ENCODE measurements around the gene RNF25. TPM values are rescaled to one million over a fixed set of nuclear protein-coding genes. Genes with fewer than 3 reads are reported as not detected.

RNF25 gene
- total RNA-seq, 4 donors from 2014 or later: 19.0 to 42.6 (median 23.2) TPM

DNA sequence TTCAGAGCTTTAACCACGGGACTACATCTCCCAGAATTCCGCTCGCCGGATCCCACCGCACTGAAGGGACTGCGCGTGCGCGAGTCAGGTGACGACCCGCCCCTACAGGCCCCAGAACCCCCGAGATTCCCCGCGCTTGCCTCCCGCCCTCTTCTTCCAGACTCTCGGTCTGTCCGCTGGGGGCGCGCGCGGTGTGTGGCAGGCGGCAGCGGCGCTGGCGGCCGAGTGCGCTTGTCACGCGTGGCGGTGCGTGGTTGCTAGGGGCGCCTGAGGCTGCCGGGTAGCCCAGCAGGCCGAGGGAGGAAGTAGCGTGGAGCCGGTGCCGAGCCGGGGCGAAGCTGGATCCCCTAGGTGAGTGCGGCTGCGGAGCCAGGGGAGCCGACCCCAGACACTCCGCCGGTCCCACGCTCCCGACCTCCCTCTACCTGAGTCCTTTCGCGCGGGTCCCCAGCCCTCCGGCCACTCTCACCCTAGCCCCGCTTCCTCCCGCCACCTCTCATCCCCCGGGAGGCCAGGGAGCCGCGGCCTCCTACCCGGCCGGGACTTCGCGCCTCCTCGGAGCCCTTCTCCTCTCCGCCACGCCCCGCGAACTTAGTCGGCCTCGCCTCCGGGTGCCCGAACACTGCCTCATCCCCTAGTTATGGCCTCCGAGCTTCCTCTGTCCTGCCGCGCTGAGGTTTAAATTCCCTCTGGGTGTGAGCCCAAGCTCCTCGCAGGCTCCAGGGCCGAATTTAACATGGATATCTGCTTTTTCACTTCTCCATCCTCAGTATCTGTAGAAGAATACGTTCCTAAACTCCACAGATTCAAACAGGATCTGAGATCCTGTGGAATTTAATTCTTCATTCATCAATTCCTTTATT is 39.1 kb upstream of the RNF25 start, which contains the start of gene TTLL4:
TSS of gene TTLL4 (plus strand) at position 149 of the 863 bp plus-strand sequence. CDS start 26,842 bp downstream, outside the sequence.
- TF ChIP-seq POLR2A (IDR thresholded peaks at IDR 0.05): peak in 1 of 2 donors; percentile 19
- TF ChIP-seq, protein P1, sequence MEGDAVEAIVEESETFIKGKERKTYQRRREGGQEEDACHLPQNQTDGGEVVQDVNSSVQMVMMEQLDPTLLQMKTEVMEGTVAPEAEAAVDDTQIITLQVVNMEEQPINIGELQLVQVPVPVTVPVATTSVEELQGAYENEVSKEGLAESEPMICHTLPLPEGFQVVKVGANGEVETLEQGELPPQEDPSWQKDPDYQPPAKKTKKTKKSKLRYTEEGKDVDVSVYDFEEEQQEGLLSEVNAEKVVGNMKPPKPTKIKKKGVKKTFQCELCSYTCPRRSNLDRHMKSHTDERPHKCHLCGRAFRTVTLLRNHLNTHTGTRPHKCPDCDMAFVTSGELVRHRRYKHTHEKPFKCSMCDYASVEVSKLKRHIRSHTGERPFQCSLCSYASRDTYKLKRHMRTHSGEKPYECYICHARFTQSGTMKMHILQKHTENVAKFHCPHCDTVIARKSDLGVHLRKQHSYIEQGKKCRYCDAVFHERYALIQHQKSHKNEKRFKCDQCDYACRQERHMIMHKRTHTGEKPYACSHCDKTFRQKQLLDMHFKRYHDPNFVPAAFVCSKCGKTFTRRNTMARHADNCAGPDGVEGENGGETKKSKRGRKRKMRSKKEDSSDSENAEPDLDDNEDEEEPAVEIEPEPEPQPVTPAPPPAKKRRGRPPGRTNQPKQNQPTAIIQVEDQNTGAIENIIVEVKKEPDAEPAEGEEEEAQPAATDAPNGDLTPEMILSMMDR (IDR thresholded peaks at IDR 0.05): peak; percentile 83 to 96
- TF ChIP-seq POLR2AphosphoS5 (IDR thresholded peaks at IDR 0.05): peak in 2 of 3 donors; percentile 24 to 91
- TF ChIP-seq EP300 (IDR thresholded peaks at IDR 0.05): no peak
- peak; percentile 99 for DNase-seq (ENCODE audit: low spot score in 2 of 2)
- peaks cover 18% of the 10 kb centered on the region for H3K4me1 ChIP-seq
- H3K27me3 ChIP-seq: no peaks in the 10 kb centered on the region
- no peaks in the 10 kb centered on the region for H3K36me3 ChIP-seq
- H3K4me3 ChIP-seq: peak within 1 kb of the TSS; percentile 75
- WGBS: under 1% methylated on average over 59 of the region's 74 CpGs
- H3K9me3 ChIP-seq: no peaks in the 10 kb centered on the region
- peak within 1 kb of the TSS; percentile 89 for H3K27ac ChIP-seq

DNA sequence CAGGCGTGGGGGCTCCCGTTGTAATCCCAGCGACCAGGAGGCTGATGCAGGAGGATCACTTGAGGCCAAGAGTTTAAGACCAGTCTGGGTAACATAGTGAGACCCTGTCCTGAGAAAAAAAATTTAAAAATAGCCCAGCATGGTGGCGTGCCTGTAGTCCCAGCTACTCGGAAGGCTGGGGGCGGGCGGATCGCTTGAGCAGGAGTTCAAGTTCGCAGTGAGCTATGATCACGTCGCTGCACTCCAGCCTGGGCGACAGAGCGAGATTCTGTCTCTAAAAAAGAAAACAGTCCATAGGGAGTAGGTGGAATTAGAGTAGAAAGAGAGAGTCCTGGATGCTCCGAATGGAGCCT is 38.5 kb upstream of the RNF25 start:
- no peaks in the 10 kb centered on the region for H3K27me3 ChIP-seq
- H3K9me3 ChIP-seq: no peaks in the 10 kb centered on the region
- no peak for DNase-seq (ENCODE audit: low spot score in 2 of 2)
- peak overlapping the region; percentile 75 for H3K4me3 ChIP-seq
- H3K4me1 ChIP-seq: peaks cover 18% of the 10 kb centered on the region
- 44% methylated on average over 14 of the region's 14 CpGs for WGBS
- H3K36me3 ChIP-seq: no peaks in the 10 kb centered on the region
- no peak overlapping the region for H3K27ac ChIP-seq
- no peak for TF ChIP-seq POLR2A (IDR thresholded peaks at IDR 0.05)
- TF ChIP-seq POLR2AphosphoS5 (IDR thresholded peaks at IDR 0.05): no peak
- TF ChIP-seq, protein P1 (IDR thresholded peaks at IDR 0.05): no peak
- no peak for TF ChIP-seq EP300 (IDR thresholded peaks at IDR 0.05)

DNA sequence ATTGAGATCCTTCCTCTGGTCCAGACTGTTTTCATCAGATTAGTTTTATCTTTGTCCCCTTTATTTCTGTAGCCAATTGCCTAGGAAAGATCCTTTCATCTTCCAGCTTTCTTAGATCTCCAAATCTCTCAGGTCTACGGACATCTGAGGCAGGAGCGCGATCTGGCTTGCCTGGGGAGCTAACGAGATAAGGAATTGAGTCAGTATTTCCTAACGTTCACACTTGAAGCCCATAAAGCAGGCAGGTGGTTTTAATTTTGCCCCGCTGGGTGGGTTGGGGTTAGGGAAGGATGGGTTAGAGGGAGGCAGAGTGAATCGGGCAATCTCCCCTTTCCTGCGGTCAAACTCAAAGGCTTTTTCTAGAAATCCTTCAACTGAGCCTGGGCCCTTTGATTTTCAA is 38.1 kb upstream of the RNF25 start:
- Histone ChIP-seq H3K36me3 (no peaks in the 10 kb centered on the region), H3K4me3 (peak overlapping the region; percentile 75), H3K27ac (no peak overlapping the region), H3K4me1 (peaks cover 18% of the 10 kb centered on the region), H3K27me3 (no peaks in the 10 kb centered on the region), H3K9me3 (no peaks in the 10 kb centered on the region)
- DNase-seq (ENCODE audit: low spot score in 2 of 2): no peak
- TF ChIP-seq POLR2AphosphoS5 (IDR thresholded peaks at IDR 0.05) (no peak), EP300 (IDR thresholded peaks at IDR 0.05) (no peak), POLR2A (IDR thresholded peaks at IDR 0.05) (no peak)
- TF ChIP-seq, protein P1 (IDR thresholded peaks at IDR 0.05): no peak
- 66% methylated on average over 8 of the region's 8 CpGs for WGBS

DNA sequence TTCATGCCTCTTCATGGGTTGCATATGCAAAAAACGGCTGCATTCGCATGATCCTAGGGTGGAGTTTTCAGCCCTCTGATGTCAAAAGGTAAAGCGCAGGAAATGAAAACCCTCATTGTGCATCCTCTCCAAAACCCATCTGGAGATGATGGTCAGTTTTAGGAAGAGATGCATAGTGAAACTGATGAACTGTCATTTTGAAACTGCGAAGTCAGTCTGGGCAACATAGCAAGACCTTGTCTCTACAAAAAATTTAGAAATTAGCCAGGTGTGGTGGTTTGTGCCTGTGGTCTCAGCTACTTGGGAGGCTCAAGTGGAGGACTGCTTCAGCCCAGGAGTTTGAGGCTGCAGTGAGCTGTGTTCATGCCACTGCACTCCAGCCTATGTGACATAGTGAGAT is 36.3 kb upstream of the RNF25 start:
- TF ChIP-seq, protein P1 (IDR thresholded peaks at IDR 0.05): no peak
- TF ChIP-seq POLR2AphosphoS5 (IDR thresholded peaks at IDR 0.05) (no peak), POLR2A (IDR thresholded peaks at IDR 0.05) (no peak), EP300 (IDR thresholded peaks at IDR 0.05) (no peak)
- no peak overlapping the region for H3K27ac ChIP-seq

DNA sequence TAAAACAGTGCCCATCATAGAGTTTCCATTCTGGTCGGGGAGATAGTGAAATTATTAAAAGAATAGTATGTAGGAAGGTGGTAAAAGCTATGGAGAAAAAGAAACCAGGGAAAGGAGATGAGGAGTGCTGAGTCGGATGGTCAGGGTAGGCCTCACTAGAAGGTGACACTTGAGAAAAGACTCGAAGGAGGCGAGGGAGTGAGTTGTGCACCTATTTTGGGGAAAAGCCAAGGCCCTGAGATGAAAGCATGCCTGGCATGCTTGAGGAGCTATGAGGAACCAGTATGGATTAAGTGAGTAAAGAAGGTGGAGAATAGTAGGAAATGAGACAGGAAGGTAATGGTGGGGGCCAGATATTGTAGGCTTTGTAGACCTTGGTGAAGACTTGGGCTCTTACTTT is 31.5 kb upstream of the RNF25 start:
- WGBS: 89% methylated on average over 4 of the region's 4 CpGs
- DNase-seq (ENCODE audit: low spot score in 2 of 2): no peak

More for the DNA sequence above, 36.3 kb upstream of the RNF25 start:
- Histone ChIP-seq H3K4me1 (peaks cover 15% of the 10 kb centered on the region), H3K9me3 (no peaks in the 10 kb centered on the region), H3K36me3 (no peaks in the 10 kb centered on the region), H3K4me3 (no peak overlapping the region), H3K27me3 (no peaks in the 10 kb centered on the region)
- 94% methylated on average over 4 of the region's 4 CpGs for WGBS
- no peak for DNase-seq (ENCODE audit: low spot score in 2 of 2)

More for the DNA sequence above, 31.5 kb upstream of the RNF25 start:
- Histone ChIP-seq H3K27me3 (no peaks in the 10 kb centered on the region), H3K36me3 (peaks cover 15% of the 10 kb centered on the region), H3K27ac (no peak overlapping the region), H3K4me1 (no peaks in the 10 kb centered on the region), H3K4me3 (no peak overlapping the region), H3K9me3 (no peaks in the 10 kb centered on the region)
- TF ChIP-seq POLR2A (IDR thresholded peaks at IDR 0.05): no peak
- TF ChIP-seq, protein P1 (IDR thresholded peaks at IDR 0.05): no peak
- TF ChIP-seq EP300 (IDR thresholded peaks at IDR 0.05): no peak
- no peak for TF ChIP-seq POLR2AphosphoS5 (IDR thresholded peaks at IDR 0.05)

All from suprapubic skin (tissue), 4 donors.